GM10266 (cell line): Measurements from ENCODE around the gene FAM163B.
"Not testable (repeated sequence)": the region's sequence is repeated elsewhere in the genome, so short reads cannot be mapped to it uniquely, and the experiment has no call there.

Source experiments
- DNase-seq: peaks from one replicate; pipeline ENCODE4 v3.0.0; 2012; ENCODE audit errors: extremely low spot score
- CTCF ChIP-seq: IDR thresholded peaks from 2 replicates; pipeline ENCODE4 v1.5.1; 2012; ENCODE audit warnings: mild to moderate bottlenecking, low read depth; ENCODE audit not compliant: control insufficient read depth, insufficient read depth; ENCODE audit errors: missing control alignments

The FAM163B gene

GRCh38 chr9:133633681-133634080 is 24.5 kb upstream of the FAM163B start:
- no peak for TF ChIP-seq CTCF
- DNase-seq, result no peak

- TF ChIP-seq CTCF, result no peak
- no peak for DNase-seq
Measured at GRCh38 chr9:133632806-133633680, 23.9 kb upstream of the FAM163B start.

- TF ChIP-seq CTCF, result no peak
- DNase-seq, result no peak
Measured at GRCh38 chr9:133631111-133631510, 21.9 kb upstream of the FAM163B start.

GRCh38 chr9:133629221-133630110 is 20.3 kb upstream of the FAM163B start:
- no peak for TF ChIP-seq CTCF

GRCh38 chr9:133628766-133629165 is 19.6 kb upstream of the FAM163B start:
- DNase-seq, result no peak
- TF ChIP-seq CTCF, result no peak

More at GRCh38 chr9:133629221-133630110, 20.3 kb upstream of the FAM163B start:
- no peak for DNase-seq

GRCh38 chr9:133627341-133627740 is 18.2 kb upstream of the FAM163B start:
- TF ChIP-seq CTCF, result no peak
- DNase-seq, result no peak

GRCh38 chr9:133626008-133626407 is 16.8 kb upstream of the FAM163B start:
- DNase-seq, result not testable (repeated sequence)
